Fibroblast of villous mesenchyme (primary cell): ENCODE measurements around the gene CNN1. TPM values are rescaled to one million over a fixed set of nuclear protein-coding genes. Genes with fewer than 3 reads are reported as not detected.
A peak's percentile ranks its signal among the peaks of the same experiment; 100 is the strongest.

ENCODE experiments used
- DNase-seq: peaks from one replicate; pipeline ENCODE4 v3.0.0-alpha.2; 2010; ENCODE audit warnings: low read depth
- H3K4me3 ChIP-seq: 2 replicates; pipeline ENCODE4 v1.5.1; 2011; ENCODE audit warnings: low read depth, mild to moderate bottlenecking, low read length
- total RNA-seq: library from RNA; depleted of rRNA; stranded (reverse); fragments of >200 nt; gene quantifications from 2 replicates; pipeline ENCODE4 v1.2.3, GENCODE V29; 2012
- TF ChIP-seq, protein P1 (sequence below): IDR thresholded peaks from 2 replicates; pipeline ENCODE4 v1.5.1; 2012; ENCODE audit warnings: low read depth, mild to moderate bottlenecking, low read length; ENCODE audit not compliant: insufficient read depth

The CNN1 gene
- total RNA-seq, 1 donor, result 61.3 TPM

DNA sequence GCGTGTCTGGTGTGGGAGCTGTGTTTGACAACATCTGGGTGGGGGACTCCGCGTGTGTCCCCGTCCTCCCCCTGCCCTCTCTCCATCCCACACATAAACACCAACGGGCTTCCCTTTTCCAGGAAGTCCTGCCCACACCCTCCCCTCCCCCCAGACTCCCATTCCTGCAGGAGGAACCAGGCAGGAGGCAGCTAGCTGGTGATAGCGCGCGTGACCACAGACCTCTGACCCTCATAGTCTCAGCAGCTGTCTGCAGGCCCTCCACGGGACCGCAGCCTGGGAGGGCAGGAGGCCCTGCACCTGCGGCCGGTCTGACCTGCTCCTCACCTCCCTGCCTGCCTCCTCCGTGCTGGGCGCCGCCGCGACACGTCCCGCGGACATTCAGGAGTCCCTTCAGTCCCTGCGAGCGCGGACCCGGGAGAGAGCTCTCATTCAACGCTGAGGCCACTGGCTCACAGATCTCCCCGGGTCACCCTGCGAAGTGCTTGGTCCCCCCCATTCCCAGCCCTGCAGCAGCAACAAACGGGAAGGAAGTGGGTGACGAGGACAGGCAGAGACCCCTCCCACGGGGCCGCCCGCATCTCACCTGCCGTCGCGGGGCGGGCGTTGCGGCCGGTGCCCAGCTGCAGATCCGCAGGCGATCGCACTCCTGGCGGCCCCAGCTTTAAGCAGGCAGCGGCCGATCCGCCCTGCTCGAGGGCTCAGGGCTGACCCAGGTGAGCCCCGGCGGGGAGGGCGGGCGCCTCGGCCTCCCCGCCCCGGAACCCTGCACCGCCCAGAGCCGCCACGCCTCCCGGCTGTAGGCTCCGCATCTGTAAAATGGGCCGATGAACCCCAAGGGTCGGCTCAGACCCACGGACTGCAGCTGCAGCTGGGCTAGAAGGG lies 39.8 kb downstream of the CNN1 start:
- DNase-seq, result peak; percentile 32
- TF ChIP-seq, protein P1, sequence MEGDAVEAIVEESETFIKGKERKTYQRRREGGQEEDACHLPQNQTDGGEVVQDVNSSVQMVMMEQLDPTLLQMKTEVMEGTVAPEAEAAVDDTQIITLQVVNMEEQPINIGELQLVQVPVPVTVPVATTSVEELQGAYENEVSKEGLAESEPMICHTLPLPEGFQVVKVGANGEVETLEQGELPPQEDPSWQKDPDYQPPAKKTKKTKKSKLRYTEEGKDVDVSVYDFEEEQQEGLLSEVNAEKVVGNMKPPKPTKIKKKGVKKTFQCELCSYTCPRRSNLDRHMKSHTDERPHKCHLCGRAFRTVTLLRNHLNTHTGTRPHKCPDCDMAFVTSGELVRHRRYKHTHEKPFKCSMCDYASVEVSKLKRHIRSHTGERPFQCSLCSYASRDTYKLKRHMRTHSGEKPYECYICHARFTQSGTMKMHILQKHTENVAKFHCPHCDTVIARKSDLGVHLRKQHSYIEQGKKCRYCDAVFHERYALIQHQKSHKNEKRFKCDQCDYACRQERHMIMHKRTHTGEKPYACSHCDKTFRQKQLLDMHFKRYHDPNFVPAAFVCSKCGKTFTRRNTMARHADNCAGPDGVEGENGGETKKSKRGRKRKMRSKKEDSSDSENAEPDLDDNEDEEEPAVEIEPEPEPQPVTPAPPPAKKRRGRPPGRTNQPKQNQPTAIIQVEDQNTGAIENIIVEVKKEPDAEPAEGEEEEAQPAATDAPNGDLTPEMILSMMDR, result no peak
- H3K4me3 ChIP-seq, result no peak overlapping the region

- TF ChIP-seq, protein P1, result no peak
- H3K4me3 ChIP-seq, result no peak overlapping the region
- no peak for DNase-seq
Observed at GRCh38 chr19:11580116-11580515, 41.5 kb downstream of the CNN1 start.

DNA sequence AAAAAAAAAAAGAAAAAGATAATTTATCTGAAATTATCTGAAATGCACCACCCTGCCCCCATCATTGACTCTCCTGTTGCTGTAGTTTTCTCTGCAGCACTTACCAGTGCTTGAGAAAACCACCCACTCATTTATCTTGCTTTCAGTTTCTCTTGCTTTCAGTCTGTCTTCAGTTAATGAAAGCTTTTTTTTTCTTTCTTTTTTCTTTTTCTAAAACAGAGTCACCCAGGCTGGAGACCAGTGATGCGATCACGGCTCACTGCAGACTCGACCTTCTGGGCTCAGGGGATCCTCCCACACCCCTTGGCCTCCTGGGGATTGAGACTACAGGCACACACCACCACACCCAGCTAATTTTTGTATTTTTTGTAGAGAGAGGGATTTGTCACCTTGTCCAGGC lies 43.1 kb downstream of the CNN1 start:
- H3K4me3 ChIP-seq, result no peak overlapping the region
- DNase-seq, result peak; percentile 28
- TF ChIP-seq, protein P1, result no peak

DNA sequence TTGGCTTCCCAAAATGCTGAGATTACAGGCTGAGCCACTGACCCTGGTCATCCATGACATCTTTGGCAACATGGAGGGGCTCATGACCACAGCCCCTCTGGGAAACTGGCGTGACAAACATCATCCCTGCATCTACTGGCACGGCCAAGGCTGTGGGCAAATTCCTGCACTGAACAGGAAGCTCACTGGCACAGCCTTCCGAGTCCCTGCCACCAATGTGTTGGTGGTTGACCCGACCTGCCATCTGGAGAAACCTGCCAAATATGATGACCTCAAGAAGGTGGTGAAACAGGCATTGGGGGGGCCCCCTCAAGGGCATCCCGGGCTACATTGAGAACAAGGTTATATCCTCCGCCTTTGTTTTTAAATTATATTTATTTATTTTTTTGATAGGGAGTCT lies 47.7 kb downstream of the CNN1 start:
- DNase-seq, result no peak
- TF ChIP-seq, protein P1, result no peak
- no peak overlapping the region for H3K4me3 ChIP-seq

GRCh38 chr19:11587302-11587974 lies 48.8 kb downstream of the CNN1 start:
- TF ChIP-seq, protein P1, result peak; percentile 95
- no peak overlapping the region for H3K4me3 ChIP-seq
- DNase-seq, result peak; percentile 69

DNA sequence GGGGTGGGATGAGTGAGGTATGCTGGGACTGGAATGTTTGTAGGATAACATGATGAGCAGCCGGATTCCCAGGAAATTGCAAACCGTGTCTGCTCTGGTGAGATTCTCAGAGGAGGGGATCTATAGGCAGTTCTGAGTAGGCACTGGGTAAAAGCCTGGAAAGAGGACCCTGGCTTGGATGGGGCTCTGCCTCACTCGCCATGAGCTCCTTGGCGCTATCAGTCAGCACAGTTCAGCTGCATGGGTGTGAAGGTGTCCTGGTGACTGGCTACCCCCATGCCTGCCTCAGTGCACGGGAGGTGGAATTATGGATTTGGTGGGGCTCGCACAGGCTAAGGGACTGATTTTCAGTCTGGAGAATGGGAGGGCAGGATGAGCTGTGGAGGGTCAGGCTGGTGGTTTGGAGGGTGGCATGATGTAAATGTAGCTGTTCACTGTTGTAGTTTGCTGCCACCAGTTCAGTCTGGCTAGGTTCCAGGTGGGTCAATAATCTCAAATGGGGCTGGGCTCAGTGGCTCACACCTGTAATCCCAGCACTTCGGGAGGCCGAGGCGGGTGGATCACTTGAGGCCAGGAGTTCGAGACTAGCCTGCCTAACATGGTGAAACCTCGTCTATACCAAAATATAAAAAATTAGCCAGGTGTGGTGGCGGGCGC lies 49.5 kb downstream of the CNN1 start:
- H3K4me3 ChIP-seq, result no peak overlapping the region
- TF ChIP-seq, protein P1, result no peak
- DNase-seq, result no peak
